Measurements from ENCODE around the gene SCARB1. TPM values are rescaled to one million over a fixed set of nuclear protein-coding genes. Genes with fewer than 3 reads are reported as not detected.

SCARB1 gene
- total RNA-seq, 1 experiment from 2014 or later = 31.3 TPM

GRCh38 chr12:124758266-124759220 is 105.1 kb downstream of the SCARB1 start:
- no peak overlapping the region for H2AFZ ChIP-seq (ENCODE audit: low read length)
- H3K23me2 ChIP-seq (ENCODE audit: insufficient read length, low read depth, low read length, poor library complexity, severe bottlenecking) = no peaks in the 10 kb centered on the region
- H3K23ac ChIP-seq (ENCODE audit: insufficient read length, low read depth, low read length) = no peak overlapping the region
- no peak overlapping the region for H3K4me2 ChIP-seq (ENCODE audit: insufficient read depth, insufficient read length, low read length)
- H3K79me1 ChIP-seq (ENCODE audit: insufficient read depth, low read depth, low read length, poor library complexity, severe bottlenecking) = no peaks in the 10 kb centered on the region
- Mint-ChIP-seq H3K36me3 (ENCODE audit: insufficient read depth in 1 of 3, low read depth in 3 of 3) (peaks cover 2 to 18% (median 13%) of the 10 kb centered on the region in 3 experiments; a peak in 6 of 7 replicates), H3K4me1 (peaks cover 26 to 27% of the 10 kb centered on the region in 2 experiments), H3K9me3 (peaks cover 22 to 23% of the 10 kb centered on the region in 2 experiments), H3K27ac (no peak overlapping the region; a peak in 1 of 7 replicates), H3K4me3 (no peak overlapping the region), H3K27me3 (ENCODE audit: low read depth) (peaks cover 15% of the 10 kb centered on the region)
- no peaks in the 10 kb centered on the region for H3K9me3 ChIP-seq (ENCODE audit: control insufficient read depth, low read depth, low read length)
- no peak overlapping the region for H3K27ac ChIP-seq (ENCODE audit: insufficient read length, low read depth, low read length)
- H3K79me2 ChIP-seq (ENCODE audit: insufficient read depth, low read length) = no peaks in the 10 kb centered on the region
- DNase-seq = no peak
- no peak overlapping the region for H2BK5ac ChIP-seq (ENCODE audit: insufficient read length, low read length)
- no peak overlapping the region for H3K4ac ChIP-seq (ENCODE audit: low read depth, low read length)
- H2BK15ac ChIP-seq (ENCODE audit: low read depth, low read length) = no peak overlapping the region
- WGBS (ENCODE audit: extremely low coverage, insufficient read length, low lambda C conversion rate) = no CpG with 5 or more reads among the region's 32 CpGs
- H4K8ac ChIP-seq (replicated peaks; ENCODE audit: insufficient read length, low read depth, low read length) = no peak overlapping the region
- H4K91ac ChIP-seq (ENCODE audit: insufficient read length, low read depth, low read length) = no peak overlapping the region
- H2BK120ac ChIP-seq (ENCODE audit: low read depth, low read length, poor library complexity, severe bottlenecking) = no peak overlapping the region
- H3K27me3 ChIP-seq (ENCODE audit: insufficient read depth, low read length) = no peaks in the 10 kb centered on the region
- H3K9ac ChIP-seq (ENCODE audit: extremely low read depth, insufficient read length, low read length) = no peak overlapping the region
- H3K4me1 ChIP-seq (ENCODE audit: insufficient read depth, low read length) = no peaks in the 10 kb centered on the region
- H4K5ac ChIP-seq (ENCODE audit: insufficient read length, low read depth, low read length) = no peak overlapping the region
- no peaks in the 10 kb centered on the region for H4K20me1 ChIP-seq (ENCODE audit: control insufficient read depth, insufficient read depth, insufficient read length)
- no peak overlapping the region for H3K14ac ChIP-seq (ENCODE audit: insufficient read depth, low read length)
- no peak overlapping the region for H3K56ac ChIP-seq (ENCODE audit: insufficient read length, low read depth, low read length)
- H3T11ph ChIP-seq (ENCODE audit: low read length) = no peak overlapping the region
- H2BK20ac ChIP-seq (ENCODE audit: low read depth, low read length, poor library complexity, severe bottlenecking) = no peak overlapping the region
- no peak overlapping the region for H2BK12ac ChIP-seq (ENCODE audit: insufficient read length, low read depth, low read length)
- TF ChIP-seq CTCF (conservative IDR thresholded peaks at IDR 0.05) = no peak
- H2AK5ac ChIP-seq (ENCODE audit: insufficient read length, low read length) = no peak overlapping the region
- H3K18ac ChIP-seq (ENCODE audit: insufficient read length, low read depth, low read length) = no peak overlapping the region
